ENCODE measurements around the gene MUC7. TPM values are rescaled to one million over a fixed set of nuclear protein-coding genes. Genes with fewer than 3 reads are reported as not detected.

MUC7 gene
- total and polyA plus RNA-seq, 3 donors from 2014 or later: 0.80 TPM; not detected in 2

- Histone ChIP-seq H3K9me3 (no peaks in the 10 kb centered on the region), H3K27me3 (no peaks in the 10 kb centered on the region), H3K4me1 (no peaks in the 10 kb centered on the region), H3K4me3 (no peak overlapping the region), H3K36me3 (ENCODE audit: low read depth, missing control alignments) (no peaks in the 10 kb centered on the region), H3K27ac (no peak overlapping the region)
- no peak for TF ChIP-seq POLR2A (IDR thresholded peaks at IDR 0.05)
- intact Hi-C loops (cut with DNase I; ENCODE audit: low total_unique reads): no loop called here
- 87 to 88% methylated on average over 5 of the region's 5 CpGs for WGBS, 2 donors
- DNase-seq: no peak
Observed at GRCh38 chr4:70443329-70443728, 28.7 kb upstream of the MUC7 start.

DNA sequence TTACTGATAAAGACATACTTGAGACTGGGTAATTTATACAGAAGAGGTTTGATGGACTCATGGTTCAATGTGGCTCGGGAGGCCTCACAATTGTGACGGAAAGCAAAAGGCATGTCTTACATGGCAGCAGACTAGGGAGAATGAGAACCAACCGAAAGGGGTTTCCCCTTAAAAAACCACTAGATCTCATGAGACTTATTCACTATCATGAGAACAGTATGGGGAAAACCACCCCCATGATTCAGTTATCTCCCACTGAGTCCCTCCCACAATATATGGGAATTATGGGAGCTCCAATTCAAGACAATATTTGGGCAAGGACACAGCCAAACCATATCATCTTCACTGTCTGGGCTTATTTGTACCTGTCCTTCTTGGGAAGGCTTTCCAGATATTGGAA, 22.8 kb upstream of the MUC7 start:
- no peak for DNase-seq
- Histone ChIP-seq H3K9me3 (no peaks in the 10 kb centered on the region), H3K4me1 (no peaks in the 10 kb centered on the region), H3K27ac (no peak overlapping the region), H3K36me3 (ENCODE audit: low read depth, missing control alignments) (no peaks in the 10 kb centered on the region), H3K4me3 (no peak overlapping the region), H3K27me3 (no peaks in the 10 kb centered on the region)
- TF ChIP-seq CTCF (IDR thresholded peaks at IDR 0.05) (no peak), POLR2A (IDR thresholded peaks at IDR 0.05) (no peak)
- intact Hi-C loops (cut with DNase I; ENCODE audit: low total_unique reads): no loop called here
- WGBS, 2 donors: 86 to 96% methylated on average over 3 of the region's 3 CpGs

DNA sequence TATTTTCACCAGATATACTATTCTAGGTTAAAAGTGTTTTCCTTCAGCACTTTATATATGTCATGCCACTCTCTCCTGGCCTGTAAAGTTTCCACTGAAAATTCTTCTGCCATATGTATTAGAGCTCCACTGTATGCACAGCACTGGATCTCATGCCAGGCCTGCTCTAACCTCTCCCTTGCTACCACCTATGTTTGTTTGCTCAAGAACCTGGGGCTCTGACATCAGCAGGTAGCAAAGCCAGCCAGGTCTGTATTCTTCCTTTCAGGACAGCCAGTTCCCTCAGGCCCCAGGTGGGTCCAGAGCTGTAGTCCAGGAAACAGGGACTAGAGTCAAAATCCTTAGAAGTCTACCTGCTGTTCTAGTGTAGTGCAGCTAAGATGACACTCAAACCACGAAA, 19.1 kb upstream of the MUC7 start:
- Histone ChIP-seq H3K27ac (no peak overlapping the region), H3K4me3 (no peak overlapping the region), H3K9me3 (no peaks in the 10 kb centered on the region), H3K4me1 (no peaks in the 10 kb centered on the region), H3K36me3 (ENCODE audit: low read depth, missing control alignments) (no peaks in the 10 kb centered on the region), H3K27me3 (no peaks in the 10 kb centered on the region)
- DNase-seq: no peak
- 0 to 68% methylated on average over 1 of the region's 1 CpG for WGBS, 2 donors
- TF ChIP-seq CTCF (IDR thresholded peaks at IDR 0.05) (no peak), POLR2A (IDR thresholded peaks at IDR 0.05) (no peak)
- intact Hi-C loops (cut with DNase I; ENCODE audit: low total_unique reads): no loop called here

GRCh38 chr4:70463335-70463734, 8.7 kb upstream of the MUC7 start:
- intact Hi-C loops (cut with DNase I; ENCODE audit: low total_unique reads): no loop called here
- 45 to 62% methylated on average over 2 of the region's 2 CpGs for WGBS, 2 donors
- H3K4me1 ChIP-seq: no peaks in the 10 kb centered on the region
- no peak for DNase-seq
- no peaks in the 10 kb centered on the region for H3K36me3 ChIP-seq (ENCODE audit: low read depth, missing control alignments)
- H3K27ac ChIP-seq: no peak overlapping the region
- H3K4me3 ChIP-seq: no peak overlapping the region
- no peaks in the 10 kb centered on the region for H3K27me3 ChIP-seq
- TF ChIP-seq POLR2A (IDR thresholded peaks at IDR 0.05) (no peak), CTCF (IDR thresholded peaks at IDR 0.05) (no peak)
- no peaks in the 10 kb centered on the region for H3K9me3 ChIP-seq

DNA sequence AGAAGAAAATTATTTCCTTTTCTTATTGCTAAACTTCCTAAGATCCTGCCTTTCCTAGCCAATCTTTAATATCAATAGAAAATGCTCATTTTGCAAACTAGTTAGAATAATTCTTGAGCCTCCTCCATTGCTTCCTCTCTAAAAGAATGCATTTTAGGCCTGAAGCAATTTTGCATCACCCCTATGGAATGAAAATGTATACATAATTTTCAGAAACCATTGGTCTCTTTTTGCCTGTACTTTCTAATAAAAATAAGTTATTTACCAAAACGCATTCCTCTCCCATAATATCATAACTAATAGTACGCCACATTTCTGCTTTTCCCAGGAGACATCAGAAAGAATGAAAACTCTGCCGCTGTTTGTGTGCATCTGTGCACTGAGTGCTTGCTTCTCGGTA, 1.7 kb downstream of the MUC7 start:
- Histone ChIP-seq H3K36me3 (ENCODE audit: low read depth, missing control alignments) (no peaks in the 10 kb centered on the region), H3K9me3 (no peaks in the 10 kb centered on the region), H3K4me3 (no peak overlapping the region), H3K27me3 (no peaks in the 10 kb centered on the region), H3K4me1 (no peaks in the 10 kb centered on the region), H3K27ac (no peak overlapping the region)
- intact Hi-C loops (cut with DNase I; ENCODE audit: low total_unique reads): no loop called here
- WGBS, 2 donors: 88 to 93% methylated on average over 4 of the region's 4 CpGs
- no peak for DNase-seq
- TF ChIP-seq POLR2A (IDR thresholded peaks at IDR 0.05) (no peak), CTCF (IDR thresholded peaks at IDR 0.05) (no peak)
